ENCODE measurements around the gene PIK3C2G. TPM values are rescaled to one million over a fixed set of nuclear protein-coding genes. Genes with fewer than 3 reads are reported as not detected.

PIK3C2G gene, protein sequence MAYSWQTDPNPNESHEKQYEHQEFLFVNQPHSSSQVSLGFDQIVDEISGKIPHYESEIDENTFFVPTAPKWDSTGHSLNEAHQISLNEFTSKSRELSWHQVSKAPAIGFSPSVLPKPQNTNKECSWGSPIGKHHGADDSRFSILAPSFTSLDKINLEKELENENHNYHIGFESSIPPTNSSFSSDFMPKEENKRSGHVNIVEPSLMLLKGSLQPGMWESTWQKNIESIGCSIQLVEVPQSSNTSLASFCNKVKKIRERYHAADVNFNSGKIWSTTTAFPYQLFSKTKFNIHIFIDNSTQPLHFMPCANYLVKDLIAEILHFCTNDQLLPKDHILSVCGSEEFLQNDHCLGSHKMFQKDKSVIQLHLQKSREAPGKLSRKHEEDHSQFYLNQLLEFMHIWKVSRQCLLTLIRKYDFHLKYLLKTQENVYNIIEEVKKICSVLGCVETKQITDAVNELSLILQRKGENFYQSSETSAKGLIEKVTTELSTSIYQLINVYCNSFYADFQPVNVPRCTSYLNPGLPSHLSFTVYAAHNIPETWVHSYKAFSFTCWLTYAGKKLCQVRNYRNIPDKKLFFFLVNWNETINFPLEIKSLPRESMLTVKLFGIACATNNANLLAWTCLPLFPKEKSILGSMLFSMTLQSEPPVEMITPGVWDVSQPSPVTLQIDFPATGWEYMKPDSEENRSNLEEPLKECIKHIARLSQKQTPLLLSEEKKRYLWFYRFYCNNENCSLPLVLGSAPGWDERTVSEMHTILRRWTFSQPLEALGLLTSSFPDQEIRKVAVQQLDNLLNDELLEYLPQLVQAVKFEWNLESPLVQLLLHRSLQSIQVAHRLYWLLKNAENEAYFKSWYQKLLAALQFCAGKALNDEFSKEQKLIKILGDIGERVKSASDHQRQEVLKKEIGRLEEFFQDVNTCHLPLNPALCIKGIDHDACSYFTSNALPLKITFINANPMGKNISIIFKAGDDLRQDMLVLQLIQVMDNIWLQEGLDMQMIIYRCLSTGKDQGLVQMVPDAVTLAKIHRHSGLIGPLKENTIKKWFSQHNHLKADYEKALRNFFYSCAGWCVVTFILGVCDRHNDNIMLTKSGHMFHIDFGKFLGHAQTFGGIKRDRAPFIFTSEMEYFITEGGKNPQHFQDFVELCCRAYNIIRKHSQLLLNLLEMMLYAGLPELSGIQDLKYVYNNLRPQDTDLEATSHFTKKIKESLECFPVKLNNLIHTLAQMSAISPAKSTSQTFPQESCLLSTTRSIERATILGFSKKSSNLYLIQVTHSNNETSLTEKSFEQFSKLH (N-terminal part only)
- 0.02 and 0.08 TPM in 2 replicates for polyA plus RNA-seq (2012; rRNA removed)
- polyA plus RNA-seq (2012; cell fraction: cytosol; rRNA removed): 0.10 and 0.15 TPM in 2 replicates
- 0.15 and 0.61 TPM in 2 replicates for polyA plus RNA-seq (2012; cell fraction: nucleus; rRNA removed)

DNA sequence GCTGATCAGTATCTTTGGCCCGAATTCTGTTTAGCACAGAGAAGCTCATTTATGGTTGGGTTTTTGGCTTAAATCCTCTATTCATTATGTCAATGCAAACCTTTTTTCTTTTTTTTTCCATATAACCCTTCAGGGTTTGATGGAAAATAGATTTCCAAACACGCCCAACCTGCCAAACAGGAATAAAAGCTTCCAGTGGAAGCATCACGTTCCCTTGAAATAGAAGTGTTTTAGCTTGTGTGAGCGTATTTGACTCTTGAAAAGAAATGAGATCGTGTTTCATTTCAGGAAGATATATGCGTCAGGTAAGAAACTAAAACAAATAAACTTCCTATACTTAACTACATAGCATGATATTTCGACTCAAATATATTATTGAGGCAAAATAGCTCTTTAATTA is at the start of gene PIK3C2G:
Gene PIK3C2G, plus strand, starts transcription at position 246 of the 400 bp plus-strand sequence. CDS start 20,564 bp downstream, outside the sequence.
- TF ChIP-seq NRF1 (IDR thresholded peaks at IDR 0.05; ENCODE audit: low read depth, low read length) (no peak), GATA2 (CRISPR knock-in tag; IDR thresholded peaks at IDR 0.05) (no peak), GABPA (IDR thresholded peaks at IDR 0.05; ENCODE audit: low read depth) (no peak), SIN3A (IDR thresholded peaks at IDR 0.05; ENCODE audit: borderline replicate concordance, low read depth, low read length) (no peak), FOSL2 (IDR thresholded peaks at IDR 0.05; ENCODE audit: borderline replicate concordance, low read depth) (no peak), SMC3 (IDR thresholded peaks at IDR 0.05; ENCODE audit: low read depth, low read length) (no peak), TAF1 (IDR thresholded peaks at IDR 0.05; ENCODE audit: borderline replicate concordance, low read depth, low read length) (no peak), YY1 (IDR thresholded peaks at IDR 0.05; ENCODE audit: low read depth) (no peak), RXRA (IDR thresholded peaks at IDR 0.05; ENCODE audit: borderline replicate concordance, low read depth) (no peak), POLR2AphosphoS5 (IDR thresholded peaks at IDR 0.05; ENCODE audit: low read depth, low read length) (no peak), ELF1 (IDR thresholded peaks at IDR 0.05) (no peak), EP300 (IDR thresholded peaks at IDR 0.05; ENCODE audit: borderline replicate concordance in 1 of 2, low read depth in 1 of 2, low read length in 1 of 2) (no peak), TEAD4 (IDR thresholded peaks at IDR 0.05; ENCODE audit: borderline replicate concordance, insufficient read depth) (no peak)
- TF ChIP-seq, protein P1, sequence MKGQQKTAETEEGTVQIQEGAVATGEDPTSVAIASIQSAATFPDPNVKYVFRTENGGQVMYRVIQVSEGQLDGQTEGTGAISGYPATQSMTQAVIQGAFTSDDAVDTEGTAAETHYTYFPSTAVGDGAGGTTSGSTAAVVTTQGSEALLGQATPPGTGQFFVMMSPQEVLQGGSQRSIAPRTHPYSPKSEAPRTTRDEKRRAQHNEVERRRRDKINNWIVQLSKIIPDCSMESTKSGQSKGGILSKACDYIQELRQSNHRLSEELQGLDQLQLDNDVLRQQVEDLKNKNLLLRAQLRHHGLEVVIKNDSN (IDR thresholded peaks at IDR 0.05; ENCODE audit: borderline replicate concordance, low read depth): no peak
- TF ChIP-seq, protein P2, sequence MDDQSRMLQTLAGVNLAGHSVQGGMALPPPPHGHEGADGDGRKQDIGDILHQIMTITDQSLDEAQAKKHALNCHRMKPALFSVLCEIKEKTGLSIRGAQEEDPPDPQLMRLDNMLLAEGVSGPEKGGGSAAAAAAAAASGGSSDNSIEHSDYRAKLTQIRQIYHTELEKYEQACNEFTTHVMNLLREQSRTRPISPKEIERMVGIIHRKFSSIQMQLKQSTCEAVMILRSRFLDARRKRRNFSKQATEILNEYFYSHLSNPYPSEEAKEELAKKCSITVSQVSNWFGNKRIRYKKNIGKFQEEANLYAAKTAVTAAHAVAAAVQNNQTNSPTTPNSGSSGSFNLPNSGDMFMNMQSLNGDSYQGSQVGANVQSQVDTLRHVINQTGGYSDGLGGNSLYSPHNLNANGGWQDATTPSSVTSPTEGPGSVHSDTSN (IDR thresholded peaks at IDR 0.05): no peak
- TF ChIP-seq, protein P3, sequence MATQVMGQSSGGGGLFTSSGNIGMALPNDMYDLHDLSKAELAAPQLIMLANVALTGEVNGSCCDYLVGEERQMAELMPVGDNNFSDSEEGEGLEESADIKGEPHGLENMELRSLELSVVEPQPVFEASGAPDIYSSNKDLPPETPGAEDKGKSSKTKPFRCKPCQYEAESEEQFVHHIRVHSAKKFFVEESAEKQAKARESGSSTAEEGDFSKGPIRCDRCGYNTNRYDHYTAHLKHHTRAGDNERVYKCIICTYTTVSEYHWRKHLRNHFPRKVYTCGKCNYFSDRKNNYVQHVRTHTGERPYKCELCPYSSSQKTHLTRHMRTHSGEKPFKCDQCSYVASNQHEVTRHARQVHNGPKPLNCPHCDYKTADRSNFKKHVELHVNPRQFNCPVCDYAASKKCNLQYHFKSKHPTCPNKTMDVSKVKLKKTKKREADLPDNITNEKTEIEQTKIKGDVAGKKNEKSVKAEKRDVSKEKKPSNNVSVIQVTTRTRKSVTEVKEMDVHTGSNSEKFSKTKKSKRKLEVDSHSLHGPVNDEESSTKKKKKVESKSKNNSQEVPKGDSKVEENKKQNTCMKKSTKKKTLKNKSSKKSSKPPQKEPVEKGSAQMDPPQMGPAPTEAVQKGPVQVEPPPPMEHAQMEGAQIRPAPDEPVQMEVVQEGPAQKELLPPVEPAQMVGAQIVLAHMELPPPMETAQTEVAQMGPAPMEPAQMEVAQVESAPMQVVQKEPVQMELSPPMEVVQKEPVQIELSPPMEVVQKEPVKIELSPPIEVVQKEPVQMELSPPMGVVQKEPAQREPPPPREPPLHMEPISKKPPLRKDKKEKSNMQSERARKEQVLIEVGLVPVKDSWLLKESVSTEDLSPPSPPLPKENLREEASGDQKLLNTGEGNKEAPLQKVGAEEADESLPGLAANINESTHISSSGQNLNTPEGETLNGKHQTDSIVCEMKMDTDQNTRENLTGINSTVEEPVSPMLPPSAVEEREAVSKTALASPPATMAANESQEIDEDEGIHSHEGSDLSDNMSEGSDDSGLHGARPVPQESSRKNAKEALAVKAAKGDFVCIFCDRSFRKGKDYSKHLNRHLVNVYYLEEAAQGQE (IDR thresholded peaks at IDR 0.05; ENCODE audit: low read depth, low read length): no peak
- TF ChIP-seq, protein P4, sequence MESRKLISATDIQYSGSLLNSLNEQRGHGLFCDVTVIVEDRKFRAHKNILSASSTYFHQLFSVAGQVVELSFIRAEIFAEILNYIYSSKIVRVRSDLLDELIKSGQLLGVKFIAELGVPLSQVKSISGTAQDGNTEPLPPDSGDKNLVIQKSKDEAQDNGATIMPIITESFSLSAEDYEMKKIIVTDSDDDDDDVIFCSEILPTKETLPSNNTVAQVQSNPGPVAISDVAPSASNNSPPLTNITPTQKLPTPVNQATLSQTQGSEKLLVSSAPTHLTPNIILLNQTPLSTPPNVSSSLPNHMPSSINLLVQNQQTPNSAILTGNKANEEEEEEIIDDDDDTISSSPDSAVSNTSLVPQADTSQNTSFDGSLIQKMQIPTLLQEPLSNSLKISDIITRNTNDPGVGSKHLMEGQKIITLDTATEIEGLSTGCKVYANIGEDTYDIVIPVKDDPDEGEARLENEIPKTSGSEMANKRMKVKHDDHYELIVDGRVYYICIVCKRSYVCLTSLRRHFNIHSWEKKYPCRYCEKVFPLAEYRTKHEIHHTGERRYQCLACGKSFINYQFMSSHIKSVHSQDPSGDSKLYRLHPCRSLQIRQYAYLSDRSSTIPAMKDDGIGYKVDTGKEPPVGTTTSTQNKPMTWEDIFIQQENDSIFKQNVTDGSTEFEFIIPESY (IDR thresholded peaks at IDR 0.05; ENCODE audit: borderline replicate concordance, low read depth): no peak
- Histone ChIP-seq H3K4me1 (ENCODE audit: control insufficient read depth in 1 of 2, insufficient read depth in 2 of 2, low read depth in 1 of 2, low read length in 1 of 2) (no peaks in the 10 kb centered on the region), H3K79me2 (ENCODE audit: insufficient read depth) (no peaks in the 10 kb centered on the region), H3K9me2 (no peaks in the 10 kb centered on the region), H2AFZ (ENCODE audit: low read depth) (peak within 1 kb of the TSS; percentile 49), H3K4me2 (no peak within 1 kb of the TSS), H3K27me3 (ENCODE audit: insufficient read depth) (no peaks in the 10 kb centered on the region; the same call in 1 of the 2 replicates), H3F3A (replicated peaks; ENCODE audit: insufficient read depth) (no peaks in the 10 kb centered on the region), H4K20me1 (ENCODE audit: insufficient read depth) (no peaks in the 10 kb centered on the region), H3K4me3 (ENCODE audit: low read depth in 2 of 2, low read length in 1 of 2) (no peak within 1 kb of the TSS), H3K27ac (ENCODE audit: low read depth in 2 of 2, low read length in 1 of 2) (peak within 1 kb of the TSS in 1 of 2 experiments; percentile 87; a peak in 2 of 4 replicates), H3K9me3 (no peaks in the 10 kb centered on the region), H3K36me3 (replicated peaks in 1 of 2; ENCODE audit: control insufficient read depth in 1 of 2, insufficient read depth in 2 of 2, low read length in 1 of 2) (no peaks in the 10 kb centered on the region), H3K9ac (no peak within 1 kb of the TSS)
- CTCF ChIA-PET: interaction anchor here (1.0 to 2.6 kb wide), 2 partner anchors 10 to 11 kb away, joined by 3 to 20 read pairs; no protein-coding TSS in a partner anchor
- POLR2A ChIA-PET: no interaction called here
- WGBS (ENCODE audit: low lambda C conversion rate): 17% methylated on average over 7 of the region's 7 CpGs
- no peak for DNase-seq

Measured in SK-N-SH (cell line).